ENCODE data around the gene PSMF1.

The PSMF1 gene

DNA sequence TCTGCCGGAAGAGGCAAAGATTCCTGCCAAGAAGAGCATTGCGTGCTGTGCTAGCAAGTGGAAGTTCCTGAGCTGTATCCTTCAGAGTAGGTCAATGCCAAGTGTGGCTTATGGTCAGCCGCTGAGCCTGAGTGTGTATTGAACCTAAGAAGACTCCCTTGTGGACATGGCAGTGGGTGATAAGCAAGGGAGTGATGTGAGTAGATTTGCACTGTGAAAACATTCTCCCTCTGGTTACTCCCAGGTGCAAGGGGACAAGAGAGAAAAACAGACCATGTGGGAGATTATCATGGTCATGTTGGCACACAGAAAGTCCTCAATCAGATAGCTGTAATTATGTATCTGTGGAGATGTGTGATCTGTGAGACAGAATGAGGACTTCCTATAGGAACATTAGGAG, 72.4 kb downstream of the PSMF1 start:
- DNase-seq (ENCODE audit: low read depth in 2 of 2): no peak

- no peak for DNase-seq (ENCODE audit: low read depth in 2 of 2)
Observed at GRCh38 chr20:1191299-1191698, 72.9 kb downstream of the PSMF1 start.

DNA sequence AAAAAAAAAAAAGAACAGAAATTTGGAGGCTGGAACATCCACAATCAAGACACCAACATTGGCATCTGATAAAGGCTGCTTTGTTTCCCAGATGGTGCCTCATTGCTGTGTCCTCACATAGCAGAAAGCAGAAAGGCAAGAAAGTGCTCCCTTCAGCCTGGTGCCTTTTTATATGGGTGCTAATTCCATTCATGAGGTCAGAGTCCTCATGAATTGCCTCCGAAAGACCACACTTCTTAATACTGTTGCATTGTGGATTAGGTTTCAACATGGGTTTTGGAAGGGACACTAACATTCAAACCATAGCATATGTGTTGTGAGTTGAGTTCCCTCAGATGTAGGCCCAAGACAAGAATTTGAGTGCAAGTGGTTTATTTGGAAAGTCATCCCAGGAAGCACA, 76.8 kb downstream of the PSMF1 start:
- no peak for DNase-seq (ENCODE audit: low read depth in 2 of 2)

DNA sequence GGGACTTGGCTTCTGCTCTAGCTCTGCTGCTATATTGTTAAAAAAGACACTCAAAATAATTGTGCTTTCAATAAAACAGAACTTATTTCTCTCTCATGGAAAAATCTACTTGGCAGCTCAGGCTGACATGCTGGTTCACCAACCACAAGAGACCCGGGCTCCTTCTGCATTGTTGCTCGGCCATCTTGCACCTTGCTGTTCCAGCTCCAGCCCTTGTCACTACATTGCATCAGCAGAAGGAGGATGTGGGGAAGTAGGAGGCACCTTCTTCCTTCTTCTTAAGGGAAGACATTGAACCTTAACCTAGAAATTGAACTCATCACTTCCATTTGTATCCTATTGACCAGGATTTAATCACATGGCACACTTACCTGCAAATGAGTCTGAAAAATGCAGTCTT, 78.2 kb downstream of the PSMF1 start:
- DNase-seq (ENCODE audit: low read depth in 2 of 2): no peak

GRCh38 chr20:1197801-1198200, 79.4 kb downstream of the PSMF1 start:
- no peak for DNase-seq (ENCODE audit: low read depth in 2 of 2)

DNA sequence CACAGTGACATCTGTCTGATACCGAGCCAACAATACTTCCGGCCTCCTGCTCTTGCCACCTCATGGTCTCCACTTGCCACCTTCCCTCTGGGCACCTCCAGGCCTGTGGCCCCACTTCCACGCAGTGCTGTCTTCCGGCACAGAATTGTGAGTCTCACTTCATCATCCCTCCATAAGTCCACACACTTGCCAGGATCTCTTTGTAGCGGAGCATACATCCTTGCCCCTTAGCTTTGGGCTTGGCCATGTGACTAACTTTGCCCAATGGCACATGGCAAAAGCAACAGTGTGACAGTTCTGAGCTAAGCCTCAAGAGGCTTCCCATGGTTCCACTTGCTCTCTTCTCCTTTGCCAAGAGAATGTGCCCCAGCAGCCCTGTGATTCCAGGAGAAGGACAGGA, 80.3 kb downstream of the PSMF1 start:
- no peak for DNase-seq (ENCODE audit: low read depth in 2 of 2)

DNA sequence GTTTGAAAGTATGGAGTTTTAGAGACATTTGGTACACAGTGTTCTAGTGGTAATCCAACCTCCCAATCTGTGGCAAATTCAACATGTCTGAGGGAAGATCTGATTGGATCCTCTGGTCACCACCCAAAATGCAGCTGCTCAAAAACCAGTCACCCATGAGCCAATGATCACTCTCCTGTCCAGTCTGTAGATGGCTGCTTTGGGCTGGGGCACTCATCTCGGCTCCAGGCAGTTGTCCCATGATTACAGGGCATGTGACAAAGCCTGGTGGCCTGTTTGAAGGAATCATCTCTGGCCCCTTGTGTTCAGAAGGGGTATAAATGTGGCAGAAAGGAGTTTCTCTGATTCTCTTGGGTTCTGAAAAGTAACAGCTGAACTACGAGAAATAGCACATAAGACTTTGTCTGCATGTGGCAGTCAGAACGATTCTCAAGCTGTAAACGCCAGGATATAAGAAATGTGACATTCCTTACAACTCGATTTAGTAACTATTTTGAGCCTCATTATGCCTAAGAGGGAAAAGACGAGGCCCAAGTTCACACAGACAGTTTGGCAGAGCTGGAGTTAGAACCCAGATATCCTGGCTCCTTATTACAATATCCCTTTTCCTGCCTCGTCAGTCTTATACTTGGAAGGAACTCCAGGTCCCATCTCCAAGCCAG, 80.9 kb downstream of the PSMF1 start:
- DNase-seq (ENCODE audit: low read depth in 2 of 2): no peak

DNA sequence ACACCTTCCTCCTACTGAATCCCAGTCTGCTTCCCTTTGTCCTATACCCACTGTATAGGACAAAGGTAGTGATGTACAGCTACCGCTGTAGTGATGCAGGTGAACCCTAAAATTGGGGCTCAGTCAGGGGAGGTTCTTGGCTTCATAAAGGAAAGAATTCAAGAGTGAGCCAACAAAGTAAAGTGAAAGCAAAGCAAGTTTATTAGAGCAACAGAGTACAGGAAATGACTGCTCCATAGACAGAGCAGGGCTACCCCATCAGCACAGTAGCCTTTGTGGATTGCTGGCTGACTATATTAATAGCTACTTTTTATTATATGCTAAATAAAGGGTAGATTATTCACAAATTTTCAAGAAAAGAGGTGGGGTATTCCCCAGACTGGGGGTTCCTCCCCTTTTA, 81.6 kb downstream of the PSMF1 start:
- no peak for DNase-seq (ENCODE audit: low read depth in 2 of 2)

- DNase-seq (ENCODE audit: low read depth in 2 of 2): no peak
Observed at GRCh38 chr20:1202762-1203504, 84.5 kb downstream of the PSMF1 start, which contains the start of gene C20orf202. TSS of gene C20orf202 (plus strand) at chr20:1203454. CDS start at chr20:1203586, 132 bp downstream.

DNA sequence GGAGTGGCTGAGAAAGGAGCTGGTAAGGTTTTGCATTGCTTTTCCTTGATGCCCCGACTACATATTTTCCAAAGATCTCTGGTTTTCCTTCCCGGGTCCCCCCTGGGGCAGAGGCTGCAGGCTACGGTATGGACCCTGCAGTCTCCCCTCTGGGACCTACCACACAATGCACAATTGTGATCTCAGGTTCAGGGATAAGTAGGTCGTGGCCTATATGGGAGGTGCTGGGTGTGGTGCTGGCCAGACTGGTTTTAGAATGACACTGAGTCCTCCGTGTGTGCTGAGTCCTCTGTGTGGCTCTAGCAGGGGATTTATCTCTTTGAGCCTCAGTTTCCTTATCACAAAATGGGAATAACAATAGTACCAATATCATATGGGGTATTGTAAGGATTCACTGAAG, 85.2 kb downstream of the PSMF1 start:
- DNase-seq (ENCODE audit: low read depth in 2 of 2): no peak

- DNase-seq (ENCODE audit: low read depth in 2 of 2): no peak
Observed at GRCh38 chr20:1204113-1204512, 85.7 kb downstream of the PSMF1 start.

GRCh38 chr20:1204576-1204975, 86.2 kb downstream of the PSMF1 start:
- no peak for DNase-seq (ENCODE audit: low read depth in 2 of 2)

- no peak for DNase-seq (ENCODE audit: low read depth in 2 of 2)
Observed at GRCh38 chr20:1205802-1206201, 87.4 kb downstream of the PSMF1 start.

DNA sequence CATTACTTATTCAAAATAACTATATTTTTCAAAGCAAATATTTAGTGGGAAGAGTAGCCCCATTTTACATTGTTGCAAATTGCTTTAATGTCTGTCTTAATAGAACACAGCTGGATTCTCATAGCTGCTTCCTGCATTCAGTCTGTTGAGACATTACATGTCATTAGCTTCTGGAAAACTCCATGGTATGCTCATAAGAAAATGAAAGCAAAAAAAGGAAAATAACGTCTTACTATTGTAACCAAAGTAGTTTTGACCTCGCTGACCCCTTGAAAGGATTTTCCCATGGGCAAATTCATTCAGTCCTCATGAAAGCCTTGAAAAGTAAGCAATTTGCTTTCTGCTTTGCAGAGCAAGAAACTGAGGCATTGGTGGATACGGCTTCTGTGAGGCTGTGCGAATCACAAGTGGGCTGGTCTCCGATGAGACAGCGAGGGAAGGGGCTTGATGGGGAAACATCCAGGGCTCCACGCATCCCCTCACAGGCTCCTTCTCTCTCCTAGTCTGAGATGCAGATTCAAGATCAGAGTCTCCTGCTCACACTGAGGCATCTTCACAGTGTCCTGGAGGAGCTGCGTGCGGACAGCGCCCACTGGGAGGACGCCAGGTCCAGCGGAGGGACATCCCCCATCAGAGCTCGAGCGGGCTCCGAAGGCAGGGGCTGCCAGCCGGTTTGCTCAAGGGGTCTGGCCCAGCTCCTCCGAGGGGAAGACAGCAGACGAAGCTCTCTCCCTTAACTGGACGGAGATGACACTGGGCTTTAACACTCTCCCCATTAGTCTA, 88.2 kb downstream of the PSMF1 start:
- DNase-seq (ENCODE audit: low read depth in 2 of 2): no peak

DNA sequence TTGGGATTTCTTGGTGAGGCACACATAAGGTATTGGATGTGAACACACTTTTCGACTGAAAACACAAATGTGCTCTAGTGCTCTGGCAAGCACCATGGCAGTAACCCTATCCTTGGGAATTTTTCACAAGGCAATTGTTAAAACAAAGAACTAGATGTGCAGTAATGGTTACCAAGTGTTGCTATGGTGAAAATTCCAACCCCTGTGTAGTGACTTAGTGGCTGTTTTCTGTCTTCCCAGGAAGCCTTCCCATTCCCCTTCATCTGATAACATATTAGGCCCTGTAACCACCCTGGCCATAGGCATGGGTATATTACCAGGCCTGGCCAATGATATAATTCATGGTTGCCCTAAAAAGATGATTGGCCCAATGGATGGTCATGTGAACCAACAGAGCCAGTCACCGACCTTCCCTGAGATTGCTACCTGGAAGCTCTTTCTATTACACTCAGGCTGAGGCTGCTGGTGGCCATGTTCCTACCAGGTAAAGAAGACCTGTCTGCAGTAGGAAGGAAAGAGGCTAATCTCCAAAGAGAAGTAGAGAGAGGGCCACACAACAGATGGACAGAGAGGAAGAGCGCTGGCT, 89.0 kb downstream of the PSMF1 start:
- DNase-seq (ENCODE audit: low read depth in 2 of 2): no peak

DNA sequence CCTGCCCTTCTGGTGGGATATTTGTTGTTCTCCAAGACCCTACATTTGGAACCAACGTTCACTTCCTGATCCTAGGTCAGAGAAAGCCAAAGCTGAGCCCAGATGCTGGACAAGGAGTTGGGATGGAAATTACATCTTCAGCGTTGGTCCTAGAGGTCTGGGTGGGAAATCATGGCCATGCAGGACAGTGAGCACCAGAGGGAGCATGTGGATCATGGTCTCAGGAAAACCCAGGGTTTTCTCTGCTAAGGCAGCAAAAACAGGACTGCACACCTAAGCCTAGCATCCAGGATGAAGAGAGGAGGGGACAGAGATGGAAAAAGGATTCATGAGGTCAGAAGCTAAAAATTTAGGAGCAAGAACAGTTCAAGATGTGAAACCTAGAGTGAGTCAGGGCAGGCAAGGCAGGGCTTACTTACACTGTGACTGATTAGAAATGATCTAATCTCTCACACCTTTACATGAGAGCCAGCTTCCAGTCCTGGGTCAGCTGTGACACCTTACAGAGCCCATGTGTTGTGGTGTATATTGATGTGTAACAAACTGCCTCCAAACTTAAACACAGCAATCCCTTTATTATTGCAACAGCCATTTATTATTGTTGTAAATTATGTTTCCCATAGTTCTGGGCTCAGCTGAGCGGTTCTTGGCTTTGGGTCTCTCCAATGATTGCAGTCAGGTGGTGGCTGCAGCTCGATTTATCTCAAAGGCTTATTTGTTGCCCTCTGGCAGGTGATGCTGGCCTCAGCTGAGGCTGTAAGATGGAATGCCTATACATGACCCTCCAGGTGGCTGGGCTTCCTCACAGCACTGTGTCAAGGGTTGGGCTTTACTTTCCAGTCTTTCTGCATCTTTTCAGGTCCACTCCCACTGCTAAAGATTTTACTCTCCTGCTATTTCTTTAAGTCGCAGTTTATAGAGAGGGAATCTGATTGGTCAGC, 91.3 kb downstream of the PSMF1 start:
- DNase-seq (ENCODE audit: low read depth in 2 of 2): no peak

- DNase-seq (ENCODE audit: low read depth in 2 of 2): no peak
Observed at GRCh38 chr20:1210501-1210900, 92.1 kb downstream of the PSMF1 start.

- DNase-seq (ENCODE audit: low read depth in 2 of 2): no peak
Observed at GRCh38 chr20:1212023-1212422, 93.6 kb downstream of the PSMF1 start.

DNA sequence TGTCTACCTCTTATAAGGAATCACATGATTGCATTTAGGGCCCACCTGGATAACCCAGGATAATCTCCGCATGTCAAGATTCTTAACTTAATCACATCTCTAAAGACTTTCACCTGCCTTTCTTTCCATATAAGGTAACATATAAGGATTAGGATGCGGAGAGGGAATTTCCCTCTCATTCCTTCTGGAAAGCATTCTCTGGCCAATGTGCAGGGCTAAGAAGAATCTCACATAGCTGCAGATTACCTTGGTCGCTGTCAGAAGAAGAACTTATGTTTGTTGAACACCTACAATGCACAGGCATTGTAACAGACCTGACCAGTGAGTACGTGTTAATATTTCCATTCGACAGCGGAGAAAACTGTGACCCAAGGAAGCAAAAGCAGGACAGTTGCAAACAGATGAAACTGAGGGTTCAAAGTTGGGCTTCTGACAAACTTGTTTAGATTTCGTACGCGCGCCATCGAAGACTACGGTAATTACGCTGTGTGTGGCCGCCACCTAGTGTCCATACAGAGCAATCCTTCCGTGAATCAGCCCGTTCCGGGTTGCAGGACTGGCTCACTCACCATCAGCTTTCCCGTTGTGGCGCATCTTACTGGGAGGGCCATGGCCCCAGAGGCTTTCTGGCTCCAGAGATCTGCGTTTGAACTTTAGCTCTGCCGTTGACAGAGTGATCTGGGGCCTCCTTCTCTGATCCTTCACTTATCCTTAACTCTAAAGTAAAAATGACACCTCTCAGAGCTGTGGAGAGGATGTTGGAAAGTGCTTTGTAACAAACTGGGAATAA, 94.4 kb downstream of the PSMF1 start:
- DNase-seq (ENCODE audit: low read depth in 2 of 2): peak in 1 of 2 donors; percentile 52

DNA sequence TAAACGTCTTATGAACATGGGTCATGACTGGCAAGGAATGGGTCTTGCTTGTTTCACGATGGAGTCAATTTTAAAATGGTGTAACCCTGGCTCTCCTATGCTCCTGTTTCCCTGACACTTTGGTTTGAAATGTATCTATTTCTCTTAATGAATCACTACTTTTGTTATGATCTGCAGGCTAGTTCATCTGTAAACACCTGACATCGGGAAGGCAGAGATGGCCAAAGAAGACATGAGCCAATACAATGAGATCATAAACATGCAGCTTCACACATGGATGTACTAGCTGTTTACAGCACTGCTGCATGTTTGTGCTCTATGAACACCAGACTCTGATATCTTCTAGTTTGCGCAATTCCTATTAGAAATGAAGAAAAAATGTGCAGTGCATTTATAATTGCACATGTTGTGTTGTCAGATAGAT, 96.4 kb downstream of the PSMF1 start:
- no peak for DNase-seq (ENCODE audit: low read depth in 2 of 2)

Measured in stimulated activated CD8-positive, alpha-beta memory T cell treated with anti-CD3 and anti-CD28 coated beads, Interleukin-15, amount 100 ng/mL, for 48 hours (primary cell).